MV-4-11 (cell line): ENCODE data around the gene CHRNA3.
"Not testable (repeated sequence)": the region's sequence is repeated elsewhere in the genome, so short reads cannot be mapped to it uniquely, and the experiment has no call there.

ENCODE experiments used
- DNase-seq: peaks from one replicate; lab custom pipeline; 2025; lab: John Stamatoyannopoulos, UW

Gene CHRNA3

DNA sequence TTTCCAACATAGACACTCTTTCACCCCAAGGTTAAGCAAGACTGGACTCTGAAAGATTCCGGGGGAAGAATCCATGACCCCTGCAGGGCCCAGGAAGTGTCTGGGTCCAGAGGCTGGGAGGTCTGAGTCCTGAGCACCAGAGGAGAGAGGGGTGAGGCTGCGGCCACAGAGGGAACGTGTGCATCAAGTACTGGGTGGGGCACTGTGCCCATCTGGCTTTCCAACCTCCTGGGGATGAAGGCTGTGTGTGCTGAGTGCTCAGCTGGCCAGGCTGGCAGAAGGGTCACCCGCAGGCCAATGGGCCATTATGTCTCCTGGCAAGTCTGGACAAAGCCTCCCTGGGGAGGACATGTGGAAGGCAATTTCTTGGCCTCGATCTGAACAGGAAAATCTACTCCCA lies 3.3 kb downstream of the CHRNA3 start:
- DNase-seq: no peak

- peak; percentile 33 for DNase-seq
Observed at GRCh38 chr15:78617076-78617475, 3.7 kb downstream of the CHRNA3 start.

- DNase-seq: no peak
Observed at GRCh38 chr15:78616506-78616905, 4.3 kb downstream of the CHRNA3 start.

- no peak for DNase-seq
Observed at GRCh38 chr15:78615151-78615589, 5.6 kb downstream of the CHRNA3 start.

DNA sequence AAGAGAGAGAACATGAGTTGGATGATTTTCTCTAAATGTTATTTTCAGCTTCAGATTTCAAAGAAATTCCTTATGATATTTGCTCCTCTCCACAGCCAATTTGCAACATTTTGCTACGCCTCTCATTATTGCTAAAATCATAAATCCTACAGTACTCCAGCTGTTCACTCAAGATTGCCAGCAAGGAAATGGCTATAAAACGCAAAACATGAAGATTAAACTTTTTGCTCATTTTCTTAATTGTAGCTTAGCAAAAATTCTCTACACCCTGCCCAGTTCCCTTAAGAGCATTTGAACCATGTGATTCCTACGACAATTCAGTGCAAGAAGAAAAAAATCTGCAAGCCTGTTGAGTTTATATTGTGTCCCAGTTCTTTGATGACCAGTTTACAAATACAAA lies 6.8 kb downstream of the CHRNA3 start:
- DNase-seq: no peak

- not testable (repeated sequence) for DNase-seq
Observed at GRCh38 chr15:78609551-78609950, 11.2 kb downstream of the CHRNA3 start.

DNA sequence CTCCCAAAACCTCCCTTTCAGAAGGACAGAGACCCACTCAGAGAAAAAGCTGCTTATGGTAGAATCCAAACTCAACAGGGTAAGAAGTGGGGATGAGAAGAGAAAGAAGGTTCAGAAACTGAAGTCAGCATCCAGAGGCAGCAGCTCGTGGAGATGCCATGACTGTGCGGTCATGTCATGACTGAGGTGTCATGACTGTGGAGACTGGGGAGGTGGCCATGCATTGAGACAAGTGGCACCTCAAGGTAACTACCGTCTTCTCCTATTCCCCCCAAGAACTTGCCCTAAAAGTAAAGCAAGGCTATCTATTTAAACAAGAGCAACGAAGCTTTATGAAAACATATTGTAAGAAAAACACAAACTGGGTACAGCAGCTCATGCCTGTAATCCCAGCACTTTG lies 15.1 kb downstream of the CHRNA3 start:
- DNase-seq: no peak

GRCh38 chr15:78605201-78605600 lies 15.6 kb downstream of the CHRNA3 start:
- DNase-seq: no peak

DNA sequence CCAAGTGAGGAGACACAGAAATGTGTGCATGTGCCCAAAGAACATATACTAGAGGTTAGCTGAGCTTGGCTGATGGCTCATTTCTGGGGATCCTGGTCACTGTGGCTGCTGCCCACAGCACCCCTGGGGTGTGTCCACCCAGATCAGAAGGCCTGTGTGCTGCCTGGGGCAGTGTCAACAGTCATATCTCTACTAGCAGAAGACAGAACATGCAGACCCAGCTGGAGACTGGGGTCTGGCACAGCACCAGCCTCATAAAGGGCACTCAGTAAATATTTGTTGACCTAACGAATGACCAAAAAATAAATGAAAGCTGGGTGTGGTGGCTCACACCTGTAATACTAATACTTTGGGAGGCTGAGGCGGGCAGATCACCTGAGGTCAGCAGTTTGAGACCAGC lies 16.4 kb downstream of the CHRNA3 start:
- DNase-seq: no peak

DNA sequence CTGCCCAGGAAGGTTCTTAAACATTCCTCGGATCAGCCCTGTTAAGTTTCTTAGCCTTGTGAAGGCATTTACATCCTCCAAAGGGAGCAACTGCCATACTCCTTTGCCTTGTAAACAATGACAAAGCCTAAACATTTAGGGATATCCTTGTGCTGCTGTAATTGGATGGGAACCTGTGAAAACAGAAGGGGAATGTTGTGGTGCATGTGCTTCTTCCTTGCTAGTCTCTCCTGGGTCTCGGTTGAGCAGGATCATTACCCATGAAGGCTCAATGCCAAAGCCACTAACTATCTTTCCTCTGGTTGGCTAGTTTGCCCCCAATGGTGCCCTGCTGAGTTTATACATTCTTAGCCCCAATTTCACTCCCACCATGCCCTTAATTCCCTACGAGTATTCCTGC lies 17.3 kb downstream of the CHRNA3 start:
- no peak for DNase-seq

DNA sequence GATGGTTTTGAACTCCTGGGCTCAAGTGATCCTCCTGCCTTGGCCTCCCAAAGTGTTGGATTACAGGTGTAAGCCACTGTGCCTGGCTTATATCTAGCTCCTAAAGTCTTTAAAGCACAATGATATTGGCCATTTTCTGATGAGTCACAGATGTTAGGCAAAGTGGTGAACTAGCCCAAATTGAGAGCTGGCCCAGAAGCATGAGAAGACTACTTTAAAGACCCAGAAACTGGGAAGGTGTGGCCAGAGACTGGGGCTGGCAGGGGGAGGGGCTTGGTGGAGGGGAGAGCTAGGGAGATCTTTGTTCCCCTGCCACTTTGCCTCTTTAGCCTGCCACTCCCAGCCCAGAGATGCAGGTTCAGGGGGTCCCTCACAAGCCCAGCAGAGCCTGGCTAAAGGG lies 21.6 kb downstream of the CHRNA3 start:
- no peak for DNase-seq

DNA sequence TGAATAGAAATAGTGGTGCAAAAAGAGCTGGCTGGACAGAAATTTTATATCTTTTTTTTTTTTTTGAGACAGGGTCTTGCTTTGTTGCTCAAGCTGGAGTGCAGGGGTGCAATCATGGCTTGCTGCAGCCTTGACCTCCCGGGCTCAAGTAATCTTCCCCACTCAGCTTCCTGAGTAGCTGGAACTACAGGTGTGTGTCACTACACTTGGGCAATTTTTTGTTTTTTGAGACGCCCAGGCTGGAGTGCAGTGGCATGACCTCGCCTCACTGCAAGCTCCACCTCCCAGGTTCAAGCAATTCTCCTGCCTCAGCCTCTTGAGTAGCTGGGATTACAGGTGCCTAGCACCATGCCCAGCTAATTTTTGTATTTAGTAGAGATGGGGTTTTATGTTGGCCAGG lies 22.4 kb downstream of the CHRNA3 start:
- DNase-seq: no peak

GRCh38 chr15:78597583-78597982 lies 23.2 kb downstream of the CHRNA3 start:
- DNase-seq: no peak

- no peak for DNase-seq
Observed at GRCh38 chr15:78574944-78575343, 45.9 kb downstream of the CHRNA3 start.

DNA sequence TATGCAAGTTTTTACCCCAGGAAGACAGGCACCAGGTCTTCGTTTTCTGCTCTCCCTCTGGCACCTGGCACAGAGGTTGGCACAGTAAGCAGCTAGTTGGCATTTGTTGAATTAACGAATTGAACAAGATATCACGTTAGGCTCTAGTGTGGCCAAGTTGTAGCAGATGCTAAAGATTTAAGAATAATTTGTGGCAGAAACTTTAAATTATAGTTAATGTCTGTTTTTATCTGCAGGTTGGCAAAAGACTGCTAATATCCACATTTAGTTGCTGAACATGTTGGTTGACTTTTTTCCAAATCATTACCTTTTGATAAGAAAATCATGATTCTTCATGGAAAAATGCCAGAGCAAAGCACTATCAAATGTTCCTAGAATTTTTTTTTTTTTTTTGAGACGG lies 47.4 kb downstream of the CHRNA3 start:
- no peak for DNase-seq

DNA sequence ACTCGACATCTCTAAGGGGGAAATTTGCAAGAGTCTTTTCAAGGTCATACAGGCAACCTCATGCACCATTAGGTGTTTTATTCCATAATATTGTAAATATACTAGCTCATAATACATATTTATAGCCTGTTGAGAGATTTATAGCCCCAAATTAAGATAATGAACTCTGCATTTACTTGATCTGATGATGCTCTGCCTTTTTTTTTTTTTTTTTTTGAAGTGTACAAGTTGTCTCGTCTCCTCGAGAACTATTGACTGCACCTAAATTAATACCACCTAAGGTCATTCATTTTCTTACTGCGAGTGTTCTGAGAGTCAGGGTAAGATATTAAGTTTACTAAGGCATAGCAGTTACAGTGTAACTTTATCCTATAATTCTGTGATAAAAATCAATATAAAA lies 49.4 kb downstream of the CHRNA3 start:
- DNase-seq: no peak

DNA sequence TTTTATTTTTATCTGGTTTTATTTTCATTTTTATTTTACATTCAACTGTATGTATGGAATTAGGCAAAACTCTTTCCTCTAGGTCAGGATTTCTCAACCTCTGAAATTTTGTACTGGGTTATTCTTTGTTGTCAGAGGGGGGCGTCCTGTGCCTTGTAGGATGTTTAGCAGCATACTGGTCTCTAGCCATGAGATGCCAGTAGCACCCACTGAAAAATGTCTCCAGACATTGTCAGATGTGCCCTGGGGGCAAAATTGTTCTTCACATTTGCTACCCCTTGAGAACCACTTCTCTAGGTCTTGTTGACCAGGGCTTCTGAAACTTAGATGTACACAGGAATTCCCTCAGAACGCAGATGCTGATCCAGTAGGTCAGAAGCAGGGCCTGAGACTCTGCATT lies 50.1 kb downstream of the CHRNA3 start:
- no peak for DNase-seq

- no peak for DNase-seq
Observed at GRCh38 chr15:78567531-78567930, 53.3 kb downstream of the CHRNA3 start.

- no peak for DNase-seq
Observed at GRCh38 chr15:78565951-78566774, 54.6 kb downstream of the CHRNA3 start.

DNA sequence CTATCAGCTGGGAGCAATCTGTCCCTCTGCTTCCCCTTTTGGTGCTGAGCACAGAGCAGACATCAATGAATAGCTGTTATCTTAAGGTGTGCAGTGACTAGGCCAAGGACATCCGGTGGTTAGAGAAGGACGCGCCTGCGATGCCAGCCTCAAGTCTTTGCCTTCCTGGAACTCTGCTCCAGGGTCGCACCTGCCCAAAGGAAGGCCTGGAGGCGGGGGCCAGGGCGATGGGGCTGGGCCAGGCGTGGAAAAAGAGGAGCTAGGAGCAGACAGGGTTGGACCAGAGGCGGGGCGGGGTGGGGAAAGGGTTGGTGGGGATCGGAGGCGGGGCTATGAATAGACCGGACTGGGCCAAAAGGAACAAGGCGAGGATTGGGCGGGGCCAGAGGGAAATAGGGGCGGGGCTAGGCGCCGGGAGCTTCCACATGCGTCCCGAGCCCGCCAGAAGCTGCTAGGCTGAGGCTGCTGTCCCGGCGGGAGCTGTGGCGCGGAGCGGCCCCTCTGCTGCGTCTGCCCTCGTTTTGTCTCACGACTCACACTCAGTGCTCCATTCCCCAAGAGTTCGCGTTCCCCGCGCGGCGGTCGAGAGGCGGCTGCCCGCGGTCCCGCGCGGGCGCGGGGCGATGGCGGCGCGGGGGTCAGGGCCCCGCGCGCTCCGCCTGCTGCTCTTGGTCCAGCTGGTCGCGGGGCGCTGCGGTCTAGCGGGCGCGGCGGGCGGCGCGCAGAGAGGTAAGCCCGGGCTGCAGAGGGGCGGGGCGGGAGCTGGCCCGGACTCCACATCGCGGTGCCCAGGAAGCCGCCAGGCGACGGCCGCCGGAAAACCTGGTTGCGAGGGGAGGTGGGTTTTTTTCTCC lies 55.5 kb downstream of the CHRNA3 start, which contains the start of gene CHRNA5:
Gene CHRNA5 (plus strand): TSS at position 424 of the 854 bp plus-strand sequence. CDS start 200 bp downstream, at position 624.
- peak; percentile 70 for DNase-seq

- DNase-seq: no peak
Observed at GRCh38 chr15:78564743-78565096, 56.1 kb downstream of the CHRNA3 start.

DNA sequence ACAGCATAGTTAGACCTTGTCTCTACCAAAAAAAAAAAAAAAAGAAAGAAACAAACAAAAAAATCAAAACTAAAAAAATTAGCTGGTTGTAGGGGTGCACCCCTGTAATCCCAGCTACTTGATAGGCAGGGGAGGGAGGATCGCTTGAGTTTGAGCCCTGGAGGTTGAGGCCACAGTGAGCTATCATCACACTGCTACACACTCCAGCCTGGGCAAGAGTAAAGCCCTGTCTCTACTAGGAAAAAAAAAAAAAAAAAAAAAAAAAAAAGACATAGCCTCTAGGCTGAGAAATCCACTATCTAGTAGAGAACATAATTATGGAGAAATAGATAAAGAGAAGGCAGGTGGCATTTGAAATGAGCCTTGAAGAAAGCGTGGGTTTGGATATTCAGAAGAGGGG lies 57.7 kb downstream of the CHRNA3 start:
- no peak for DNase-seq

- DNase-seq: no peak
Observed at GRCh38 chr15:78561490-78561889, 59.3 kb downstream of the CHRNA3 start.
